Activated gamma-delta T cell (primary cell): ENCODE measurements around the gene CROCC2.

Source experiments
- DNase-seq: peaks from one replicate; lab custom pipeline; 2025; lab: John Stamatoyannopoulos, UW

CROCC2 gene

DNA sequence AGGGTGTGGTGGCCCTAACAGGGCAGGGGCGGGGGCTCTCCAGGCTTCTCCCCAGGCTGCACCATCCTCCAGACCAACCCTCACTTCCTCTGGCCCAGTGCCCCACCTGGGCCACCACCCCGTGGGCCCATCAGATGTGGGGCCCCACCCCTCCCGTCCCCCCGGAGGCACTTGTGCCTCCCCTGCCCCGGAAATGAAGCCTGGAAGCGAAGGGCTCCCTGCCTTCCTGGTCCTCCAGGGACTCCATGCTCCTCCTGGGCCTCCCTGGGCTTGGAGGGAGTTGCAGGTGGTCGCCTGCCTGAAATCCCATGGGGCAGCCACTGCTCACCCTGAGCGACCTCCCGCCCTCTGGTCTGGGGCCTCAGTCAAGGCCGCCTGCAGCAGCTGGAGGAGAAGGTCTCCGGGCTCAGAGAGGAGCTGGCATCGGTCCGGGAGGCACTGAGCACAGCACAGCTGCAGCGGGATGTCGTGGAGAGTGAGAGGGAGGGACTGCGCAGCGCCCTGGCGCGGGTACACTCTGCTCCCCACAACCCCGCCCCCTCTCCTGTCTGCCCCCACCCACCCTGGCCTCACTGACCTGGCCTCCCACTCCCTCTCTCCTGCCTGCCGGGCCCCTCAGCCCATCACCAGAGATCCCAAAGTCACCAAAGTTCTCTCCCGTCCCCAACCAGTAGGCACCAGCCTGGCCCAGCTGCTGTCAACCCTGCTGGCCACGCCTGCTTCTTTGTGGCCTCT is 28.0 kb downstream of the CROCC2 start:
- no peak for DNase-seq

DNA sequence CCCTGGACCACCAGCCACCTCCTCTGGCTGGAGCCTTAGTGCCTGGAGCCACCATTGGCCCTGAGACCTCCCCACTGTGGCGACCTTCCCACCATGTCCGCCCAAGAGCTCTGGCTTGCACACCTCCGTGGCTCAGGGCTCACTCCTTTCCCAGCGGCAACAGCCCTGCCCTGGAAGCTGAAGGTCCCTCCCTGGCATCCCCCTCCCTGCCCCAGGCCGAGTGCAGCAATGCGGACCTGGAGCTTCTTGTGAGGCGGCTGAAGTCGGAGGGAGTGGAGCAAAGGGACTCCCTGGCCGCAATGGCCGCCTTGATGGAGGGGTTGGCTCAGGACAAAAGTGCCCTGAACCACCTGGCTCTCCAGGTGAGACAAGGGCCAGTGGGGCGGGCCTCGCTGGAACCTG is 28.6 kb downstream of the CROCC2 start:
- no peak for DNase-seq

DNA sequence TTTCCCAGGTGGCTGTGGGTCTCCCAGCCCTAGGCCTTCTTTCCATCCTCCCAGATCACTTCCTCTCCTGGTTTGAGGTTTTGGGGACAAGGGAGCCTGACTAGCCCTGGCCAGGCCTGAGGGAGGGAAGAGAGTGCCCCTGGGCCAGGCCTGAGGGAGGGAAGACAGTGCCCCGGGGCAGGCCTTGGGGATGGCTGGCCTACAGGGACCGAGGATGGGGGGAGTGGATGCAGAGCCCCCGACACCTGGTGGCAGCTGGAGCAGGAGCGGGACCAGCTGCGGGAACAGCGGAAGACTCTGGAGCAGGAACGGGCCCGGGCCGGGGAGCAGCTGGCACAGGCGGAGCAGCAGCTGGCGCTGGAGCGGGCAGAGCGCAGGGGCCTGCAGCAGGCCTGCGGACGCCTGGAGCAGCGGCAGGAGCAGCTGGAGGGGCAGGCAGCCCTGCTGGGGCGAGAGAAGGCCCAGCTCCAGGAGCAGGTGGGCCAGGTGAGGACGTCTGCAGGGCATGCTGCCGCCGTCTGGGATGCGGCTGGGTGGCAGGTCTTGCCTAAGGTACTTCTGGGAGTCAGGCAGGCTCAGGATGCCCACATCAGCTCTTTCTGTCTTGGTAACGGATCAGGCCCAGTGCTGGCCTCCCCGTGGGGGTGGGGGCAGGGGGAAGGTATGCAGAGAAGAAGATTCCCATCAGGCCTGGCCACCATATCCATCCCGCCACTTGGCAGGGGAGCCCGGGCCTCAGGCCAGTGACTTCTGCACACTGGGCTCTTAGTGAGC is 29.2 kb downstream of the CROCC2 start:
- DNase-seq, result no peak

DNA sequence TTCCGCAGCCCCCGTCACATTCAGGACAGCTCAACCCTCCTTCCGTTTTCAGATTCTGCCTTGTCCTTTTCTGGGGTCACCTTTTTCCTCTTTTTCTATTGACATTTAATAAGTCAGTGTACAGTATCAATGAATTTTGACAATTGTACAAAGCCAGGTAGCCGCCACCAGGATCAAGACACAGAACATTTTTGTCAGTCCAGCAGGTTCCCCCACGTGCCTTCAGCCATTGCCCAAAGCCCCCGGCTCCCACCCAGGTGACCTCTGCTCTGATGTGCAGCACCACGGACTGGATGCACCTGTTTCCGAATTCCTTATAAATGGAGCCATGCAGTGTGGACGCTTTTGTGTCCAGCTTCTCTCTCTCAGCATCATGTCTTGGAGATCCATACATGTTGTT is 30.0 kb downstream of the CROCC2 start:
- no peak for DNase-seq

DNA sequence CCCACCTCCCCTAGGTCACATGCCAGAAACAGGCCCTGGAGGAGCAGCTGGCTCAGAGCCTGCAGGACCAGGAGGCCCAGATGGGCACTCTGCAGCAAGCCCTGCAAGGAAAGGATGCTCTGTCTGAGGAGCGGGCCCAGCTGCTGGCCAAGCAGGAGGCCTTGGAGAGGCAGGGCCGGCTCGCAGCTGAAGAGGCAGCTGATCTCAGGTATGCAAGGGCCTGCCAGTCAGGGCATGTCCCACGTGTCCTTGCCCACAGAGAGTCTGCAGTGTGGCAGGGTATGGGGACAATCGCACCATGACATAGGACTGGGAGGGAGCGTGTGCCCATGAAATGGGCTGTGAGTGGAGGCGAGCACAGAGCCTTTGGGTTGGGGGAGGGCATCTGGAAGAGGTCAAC is 39.9 kb downstream of the CROCC2 start:
- DNase-seq, result no peak

DNA sequence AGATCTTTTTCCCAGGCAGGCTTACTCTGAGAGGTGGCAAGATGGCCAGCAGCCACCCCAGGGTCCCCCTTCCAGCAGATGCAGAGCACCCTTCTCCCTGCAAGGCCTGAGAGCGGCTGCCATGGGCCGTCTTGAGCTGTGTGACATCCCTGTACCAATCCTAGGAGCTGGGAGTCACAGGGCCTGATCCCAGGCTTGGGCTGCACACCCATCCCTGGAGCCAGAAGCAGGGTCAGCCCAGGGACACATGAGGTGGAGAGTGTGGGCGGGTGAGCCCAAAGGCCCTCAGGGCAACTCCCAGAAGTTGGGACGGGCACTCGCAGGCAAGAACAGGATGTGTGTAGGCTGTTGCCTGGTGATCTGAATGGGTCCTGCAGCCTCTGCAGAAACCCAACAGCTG is 40.5 kb downstream of the CROCC2 start:
- DNase-seq, result no peak

DNA sequence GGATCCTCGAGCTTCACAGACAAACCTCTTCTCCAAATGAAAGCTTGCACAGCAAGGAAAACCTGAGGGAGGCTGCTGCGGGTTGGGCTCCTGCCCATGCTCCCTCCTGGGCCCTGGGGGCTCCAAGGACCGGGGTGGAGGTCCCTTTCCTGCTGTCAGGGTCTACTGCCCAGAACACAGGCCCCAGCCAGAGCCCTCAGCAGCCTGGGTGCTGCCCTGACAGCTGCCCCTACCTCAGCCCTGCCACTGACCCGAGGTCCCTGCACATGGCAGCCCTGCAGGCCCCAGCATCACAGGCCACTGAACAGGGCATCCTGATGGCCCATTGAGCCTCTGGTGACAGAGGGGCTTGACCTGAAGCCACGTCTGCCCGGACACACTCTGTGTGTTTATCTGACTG is 41.0 kb downstream of the CROCC2 start:
- DNase-seq, result no peak

DNA sequence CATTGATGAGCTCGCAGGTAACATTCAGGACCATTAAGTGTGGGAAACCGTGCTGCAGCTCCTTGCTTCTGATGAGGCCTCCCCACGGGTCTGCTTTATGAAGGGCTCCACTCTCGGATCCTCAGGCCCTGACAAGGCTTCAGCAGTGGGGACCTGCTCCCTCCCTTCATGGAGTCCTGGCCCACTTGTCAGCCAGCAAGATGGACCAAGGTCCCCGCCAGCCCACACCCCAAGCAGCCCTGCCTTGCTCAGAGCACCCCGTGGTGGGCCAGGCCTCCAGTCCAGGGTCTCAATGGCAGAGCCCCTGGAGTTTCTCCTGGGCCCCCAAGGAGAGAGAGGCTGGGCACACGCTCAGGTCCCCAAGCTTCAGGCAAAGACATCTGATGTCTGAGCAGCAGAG is 41.5 kb downstream of the CROCC2 start:
- DNase-seq, result no peak

DNA sequence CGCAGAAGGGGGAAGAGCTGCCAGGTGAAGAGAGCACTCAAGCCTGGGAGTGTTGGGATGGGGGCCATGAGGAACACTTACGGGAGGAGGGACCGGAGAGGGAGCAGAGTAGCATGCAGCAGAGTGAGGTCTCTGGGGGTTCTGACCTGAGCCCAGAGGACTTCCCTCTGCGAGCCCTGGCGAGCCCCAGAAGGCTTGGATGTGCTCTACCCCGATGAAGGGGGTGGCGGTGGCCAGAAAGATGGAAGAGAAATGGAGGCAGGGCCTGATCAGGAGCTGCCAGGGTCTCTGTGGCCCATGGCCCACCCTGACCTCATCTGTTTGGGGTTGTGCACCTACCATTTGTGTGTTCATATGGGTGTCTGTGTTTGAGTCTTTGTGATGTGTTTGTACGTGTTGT is 42.0 kb downstream of the CROCC2 start:
- no peak for DNase-seq

DNA sequence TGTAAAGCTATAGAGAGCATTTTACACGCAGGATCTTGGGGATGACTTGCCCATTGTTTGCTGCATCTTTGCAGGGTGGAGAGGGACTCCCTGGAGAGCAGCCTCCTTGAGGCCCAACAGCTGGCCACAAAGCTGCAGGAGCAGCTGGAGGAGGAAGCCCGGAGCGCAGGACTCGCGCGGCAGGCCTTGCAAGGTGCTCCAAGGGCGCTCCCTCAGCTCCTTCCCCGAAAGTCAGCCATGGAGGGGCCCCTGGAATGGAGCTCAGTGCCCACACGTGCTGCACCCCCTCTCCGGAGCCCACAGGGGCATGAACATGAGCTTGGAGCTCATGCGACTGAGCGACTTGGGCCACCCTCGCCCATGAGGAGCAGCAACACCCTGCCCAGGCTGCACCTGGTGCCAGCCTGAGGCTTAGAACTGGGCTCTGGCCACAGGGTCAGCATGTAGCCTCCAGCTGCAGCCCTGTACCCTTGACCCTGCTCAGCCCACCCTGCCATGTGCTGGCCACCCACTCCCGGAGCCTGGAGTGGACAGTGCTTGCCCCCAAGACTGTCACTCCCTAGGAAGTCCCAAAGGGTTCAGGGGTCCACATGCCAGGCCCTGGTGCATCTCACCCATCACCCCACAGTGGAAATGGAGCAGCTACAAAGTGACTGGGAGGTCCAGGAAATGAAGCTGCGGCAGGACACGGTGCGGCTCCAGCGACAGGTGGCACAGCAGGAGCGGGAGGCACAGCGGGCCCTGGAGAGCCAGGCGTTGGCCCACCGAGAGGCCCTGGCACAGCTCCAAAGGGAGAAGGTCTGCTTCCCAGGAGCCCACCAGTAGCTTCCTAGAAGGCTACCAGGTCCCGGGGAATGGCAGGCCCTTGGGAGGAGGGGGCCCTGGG is 43.0 kb downstream of the CROCC2 start:
- DNase-seq, result no peak

DNA sequence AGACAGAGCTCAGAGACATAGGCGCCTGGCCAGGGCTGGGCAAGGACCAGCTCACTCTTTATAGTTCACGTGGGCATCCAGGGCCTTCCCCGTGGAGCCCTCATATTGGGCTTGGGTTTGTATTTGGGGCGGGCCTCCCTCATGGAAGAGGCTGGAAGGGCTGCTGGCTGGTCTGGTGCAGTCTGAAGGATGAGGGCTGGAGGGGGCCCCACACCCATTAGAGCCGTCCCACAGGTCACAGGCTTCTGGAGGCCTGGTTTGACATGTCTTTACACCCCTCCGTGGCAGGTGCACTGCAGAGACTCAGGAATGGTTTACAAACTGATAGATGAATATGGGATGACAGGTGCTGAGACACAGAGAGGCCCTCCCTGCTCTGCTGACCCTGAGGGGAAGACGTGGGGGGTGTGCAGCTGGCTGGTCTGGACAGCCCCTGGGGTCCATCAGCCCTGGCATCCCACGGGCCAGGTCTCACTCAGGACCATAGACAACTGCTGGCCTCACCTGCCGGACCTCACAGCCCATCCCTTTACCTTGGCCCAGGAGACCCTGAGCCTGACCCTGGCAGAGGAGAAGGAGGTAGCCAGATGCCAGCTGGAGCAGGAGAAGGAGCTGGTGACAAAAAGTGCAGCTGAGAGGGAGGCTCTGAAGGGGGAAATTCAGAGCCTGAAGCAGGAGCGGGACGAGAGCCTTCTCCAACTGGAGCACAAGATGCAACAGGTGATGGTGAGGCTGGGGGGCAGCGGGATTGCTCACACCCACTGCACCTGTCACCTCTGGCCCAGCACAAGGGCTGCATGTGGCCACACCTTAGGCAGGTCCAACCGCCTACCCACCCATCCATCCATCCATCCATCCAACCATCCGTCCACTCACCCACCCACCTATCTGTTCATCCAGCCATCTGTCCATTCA is 43.9 kb downstream of the CROCC2 start:
- DNase-seq, result no peak

DNA sequence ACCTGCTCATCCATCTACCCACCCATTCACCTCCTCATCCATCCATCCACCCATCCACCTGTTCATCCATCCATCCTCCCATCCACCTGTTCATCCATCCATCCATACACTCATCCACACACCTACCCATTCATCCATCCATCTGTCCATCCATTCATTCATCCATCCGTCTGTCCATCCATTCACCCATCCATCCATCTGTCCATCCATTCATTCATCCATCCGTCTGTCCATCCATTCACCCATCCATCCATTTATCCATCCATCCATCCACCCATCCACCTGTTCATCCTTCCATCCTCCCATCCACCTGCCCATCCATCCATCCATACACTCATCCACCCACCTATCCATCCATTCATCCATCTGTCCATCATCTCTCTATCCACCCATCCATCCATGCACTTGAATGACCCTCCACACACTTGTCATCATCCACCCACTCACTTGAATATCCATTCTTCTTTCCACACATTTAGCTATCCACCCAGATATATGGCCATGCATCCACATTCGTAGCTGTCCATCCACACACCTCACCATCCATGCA is 45.0 kb downstream of the CROCC2 start:
- DNase-seq, result no peak

DNA sequence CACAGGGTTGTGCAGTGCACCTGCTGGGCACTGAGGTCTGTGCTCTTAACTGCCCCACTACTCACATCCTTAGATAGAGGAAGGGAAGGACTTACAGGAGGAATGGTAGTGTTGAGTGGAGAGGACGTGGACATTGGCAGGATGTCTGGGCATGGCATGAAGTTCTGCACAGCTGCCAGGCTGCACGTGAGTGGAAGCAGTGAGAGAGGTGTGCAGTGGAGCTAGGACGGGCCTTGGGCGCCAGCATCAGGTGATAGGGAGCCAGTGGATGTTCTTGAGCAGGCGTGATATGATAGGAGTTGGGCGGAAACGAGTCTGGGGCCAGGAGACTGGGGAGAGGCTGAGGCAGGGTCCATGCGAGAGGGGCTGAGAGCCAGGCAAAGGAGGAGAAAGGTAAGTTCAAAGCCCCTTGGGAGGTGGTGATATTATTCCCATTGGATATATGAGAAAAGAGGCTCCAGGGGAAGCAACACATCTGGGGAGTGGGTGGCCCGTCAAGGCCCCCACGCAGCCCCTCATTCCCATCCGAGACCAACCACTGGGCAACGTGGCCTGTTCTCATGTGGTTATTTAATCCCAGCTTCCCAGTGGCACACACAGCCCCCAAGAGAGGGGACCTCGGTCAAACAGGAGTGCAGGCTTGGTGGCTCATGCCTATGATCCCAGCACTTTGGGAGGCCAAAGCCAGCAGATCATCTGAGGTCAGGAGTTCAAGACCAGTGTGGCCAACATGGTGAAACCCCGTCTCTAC is 46.5 kb downstream of the CROCC2 start:
- DNase-seq, result no peak

DNA sequence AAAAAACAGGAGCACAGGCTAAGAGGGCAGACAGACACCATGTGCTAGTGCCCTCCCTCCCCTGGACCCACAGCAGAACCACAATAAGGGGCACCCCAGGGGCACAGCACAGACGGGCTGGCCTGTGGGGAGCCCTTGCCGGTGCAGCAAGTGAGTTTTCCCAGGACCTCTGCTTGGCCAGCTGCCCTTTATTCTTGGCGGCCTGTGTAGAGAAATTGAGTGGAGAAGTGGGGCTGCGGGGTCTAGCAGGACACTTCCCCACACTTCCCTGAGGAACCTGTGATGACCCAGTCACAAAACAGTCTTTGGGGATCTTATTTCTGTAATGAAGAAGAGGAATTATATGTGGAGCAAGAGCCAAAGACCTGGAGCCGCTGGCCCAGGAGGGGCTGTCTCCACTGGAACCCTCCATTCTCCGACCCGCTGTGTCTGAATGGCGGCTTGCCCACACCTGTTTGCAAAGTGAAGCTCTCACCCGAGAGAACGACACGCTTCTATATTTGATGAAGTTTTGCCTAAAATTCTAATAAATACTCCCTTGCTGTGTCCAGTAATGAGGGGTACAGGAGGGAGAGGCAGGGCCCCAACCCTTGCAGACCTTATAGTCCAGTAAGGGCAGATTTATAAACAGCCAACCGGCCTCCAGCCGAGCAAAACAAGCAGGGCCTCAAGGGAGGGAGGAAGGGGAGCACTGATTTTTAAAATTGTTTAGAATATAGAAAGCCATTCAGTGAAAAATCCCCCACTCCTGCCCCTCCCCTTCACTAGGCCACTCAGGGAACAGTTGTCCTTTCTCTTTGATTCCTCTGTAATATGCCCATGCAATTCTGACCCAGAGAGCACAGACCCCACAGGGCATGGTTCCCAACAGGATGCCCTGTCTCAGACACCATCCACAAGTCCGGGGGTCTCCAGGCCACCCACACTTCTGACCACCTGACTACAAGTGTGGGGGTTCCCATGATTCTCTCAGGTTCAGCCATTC is 47.6 kb downstream of the CROCC2 start:
- DNase-seq, result no peak

DNA sequence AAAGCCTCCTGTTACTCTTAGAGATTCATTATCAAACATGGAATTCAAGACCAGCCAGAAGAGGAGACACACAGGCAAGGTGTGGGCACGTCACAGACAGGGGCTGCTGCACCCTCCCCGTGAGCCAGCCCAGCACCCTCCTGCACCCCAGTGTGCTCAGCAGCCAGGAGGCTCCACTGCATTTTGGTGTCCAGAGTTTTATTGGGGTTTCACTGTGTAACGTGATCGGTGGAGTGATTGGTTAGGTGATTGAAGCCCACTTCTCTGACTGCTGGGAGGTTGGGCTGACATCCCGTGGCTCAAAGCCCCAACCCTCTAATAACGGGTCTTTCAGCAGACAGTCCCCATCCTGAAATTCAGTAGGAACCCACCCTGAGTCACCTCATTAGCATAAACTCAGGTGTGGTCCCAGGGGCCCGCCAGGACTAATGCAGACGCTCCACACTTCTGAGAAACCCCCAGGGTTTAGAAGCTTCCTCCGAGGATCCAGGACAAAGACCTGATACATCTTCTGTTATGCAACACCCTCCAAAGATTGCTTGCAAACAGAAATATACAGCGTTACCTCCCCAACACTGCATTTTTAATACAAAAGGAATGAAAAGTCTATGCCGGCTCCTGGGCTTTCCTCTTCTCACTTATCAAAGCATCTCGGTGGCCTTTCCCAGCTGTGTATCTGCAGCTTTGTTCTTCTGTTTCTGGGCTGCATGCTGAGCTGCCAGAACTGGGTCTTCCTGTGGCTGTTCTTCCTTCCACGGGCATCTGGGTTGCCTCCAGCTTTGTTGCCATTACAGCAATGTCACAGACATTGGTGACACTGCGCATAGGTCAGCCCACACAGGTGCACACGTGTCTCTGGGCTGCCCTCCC is 48.5 kb downstream of the CROCC2 start:
- no peak for DNase-seq

DNA sequence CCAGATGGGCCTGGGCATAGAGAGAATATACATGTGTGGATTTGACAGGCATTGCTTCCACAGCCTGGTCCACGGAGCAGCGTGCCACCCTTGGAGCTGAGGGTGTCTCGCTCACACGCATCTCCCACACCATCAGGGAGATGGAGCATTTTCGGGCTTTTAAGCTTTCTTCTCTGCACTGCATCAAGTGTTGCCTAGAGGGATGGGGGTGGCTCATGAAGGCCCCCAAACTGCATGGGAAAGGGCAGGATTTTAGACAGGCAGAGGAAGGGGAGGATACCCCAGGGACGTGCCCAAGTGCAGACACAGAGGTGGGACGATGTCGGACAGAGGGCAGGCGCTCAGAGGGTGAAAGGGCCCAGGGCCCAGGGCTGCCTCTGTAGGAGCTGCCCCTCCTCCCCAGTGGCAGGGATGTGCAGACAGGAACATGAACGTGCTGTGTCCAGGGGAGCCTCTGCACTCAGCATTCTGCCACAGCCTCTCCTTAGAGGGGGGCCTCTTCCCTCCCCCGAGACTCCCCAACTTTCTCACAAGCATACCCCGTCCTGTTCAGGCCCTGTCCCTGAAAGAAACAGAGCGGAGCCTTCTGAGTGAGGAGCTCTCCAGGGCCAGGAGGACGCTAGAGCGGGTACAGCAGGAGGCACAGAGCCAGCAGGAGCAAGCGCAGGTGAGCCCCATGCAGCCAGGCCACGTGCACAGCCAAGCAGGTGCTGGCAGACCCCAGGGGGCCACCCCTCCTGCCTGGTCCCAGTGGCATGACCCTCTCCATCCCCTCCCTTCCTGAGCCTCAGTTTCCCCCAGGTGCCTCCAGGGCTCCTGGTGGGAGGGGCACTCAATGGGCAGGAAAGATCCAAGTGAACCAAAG is 49.4 kb downstream of the CROCC2 start:
- no peak for DNase-seq
